A673 (cell line): ENCODE data around the gene TMEM203. TPM values are rescaled to one million over a fixed set of nuclear protein-coding genes. Genes with fewer than 3 reads are reported as not detected.

Experiments used
- BruUV-seq: library from RNA; stranded (reverse); fragments of 400-500 nt; replicated peaks from 2 replicates; lab custom pipeline; 2021; lab: Mats Ljungman, UMichigan
- CTCF ChIA-PET: fragments of 300-600 bp; sonication (Branson Sonifier 250); formaldehyde crosslinking; loops from one replicate; lab custom pipeline; 2022; ENCODE audit warnings: antibody characterized with exemption; lab: Charles Lee
- POLR2A ChIA-PET: fragments of 300-600 bp; sonication (Branson Sonifier 250); formaldehyde crosslinking; loops from one replicate; lab custom pipeline; 2022; ENCODE audit warnings: antibody characterized with exemption; ENCODE audit not compliant: low non-redundant PET; lab: Charles Lee
- DNase-seq: peaks from one replicate; pipeline ENCODE4 v3.0.0-alpha.2; 2015; ENCODE audit warnings: low spot score
- H3K27ac ChIP-seq: fragments of 200-600 bp; sonication (generic); 2 replicates; pipeline ENCODE4 v1.5.1; 2016; ENCODE audit warnings: mixed run types, low read depth, mild to moderate bottlenecking, mixed read lengths, antibody characterized with exemption, low read length; ENCODE audit not compliant: poor library complexity, severe bottlenecking
- H3K27me3 ChIP-seq: fragments of 200-600 bp; sonication (generic); replicated peaks from 2 replicates; pipeline ENCODE4 v1.6.1; 2017; ENCODE audit warnings: mixed run types, low read depth, mild to moderate bottlenecking, mixed read lengths, antibody characterized with exemption, low read length; ENCODE audit not compliant: insufficient read depth, poor library complexity
- H3K36me3 ChIP-seq: fragments of 200-600 bp; sonication (generic); 2 replicates; pipeline ENCODE4 v1.6.1; 2016; ENCODE audit warnings: mixed run types, mild to moderate bottlenecking, mixed read lengths, antibody characterized with exemption, low read length; ENCODE audit not compliant: insufficient read depth, poor library complexity, severe bottlenecking
- H3K4me1 ChIP-seq: fragments of 200-600 bp; sonication (generic); 2 replicates; pipeline ENCODE4 v1.6.1; 2017; ENCODE audit warnings: mixed run types, mild to moderate bottlenecking, mixed read lengths, antibody characterized with exemption, low read length; ENCODE audit not compliant: insufficient read depth, poor library complexity, severe bottlenecking
- H3K4me3 ChIP-seq: fragments of 200-600 bp; sonication (generic); 2 replicates; pipeline ENCODE4 v1.5.1; 2016; ENCODE audit warnings: low read depth, mixed run types, mild to moderate bottlenecking, mixed read lengths, low read length; ENCODE audit not compliant: poor library complexity, severe bottlenecking
- H3K9me3 ChIP-seq: fragments of 200-600 bp; sonication (generic); 2 replicates; pipeline ENCODE4 v1.6.1; 2016; ENCODE audit warnings: mixed run types, low read depth, mild to moderate bottlenecking, mixed read lengths, antibody characterized with exemption, low read length; ENCODE audit not compliant: poor library complexity, severe bottlenecking
- CTCF ChIP-seq: fragments of 300-800, 200-600 bp; sonication (generic); conservative IDR thresholded peaks from 2 replicates; pipeline ENCODE4 v1.5.1; 2017; ENCODE audit warnings: low read depth, mild to moderate bottlenecking, antibody characterized with exemption, low read length, moderate library complexity, mixed read lengths
- EZH2 ChIP-seq: fragments of 200-600 bp; sonication (generic); IDR thresholded peaks from 2 replicates; pipeline ENCODE4 v1.6.1; 2017; ENCODE audit warnings: borderline replicate concordance, low read depth, mild to moderate bottlenecking, mixed read lengths, antibody characterized with exemption, low read length; ENCODE audit not compliant: poor library complexity, severe bottlenecking
- intact Hi-C: fragments of 100-400 bp; cut with micrococcal nuclease; formaldehyde crosslinking; loops from one replicate; pipeline ENCODE4 v1.10.0; 2022; ENCODE audit not compliant: unreplicated experiment
- total RNA-seq: library from RNA; stranded (reverse); gene quantifications from 2 replicates; pipeline ENCODE4 v1.2.3, GENCODE V29; 2021

Gene TMEM203
- total RNA-seq, 1 experiment from 2014 or later = 37.5 TPM

- POLR2A ChIA-PET = no interaction called here
- no peak for DNase-seq
- BruUV-seq = no TSS peak
- Histone ChIP-seq H3K36me3 (no peaks in the 10 kb centered on the region), H3K4me1 (peaks cover 1% of the 10 kb centered on the region), H3K9me3 (no peaks in the 10 kb centered on the region), H3K27ac (no peak within 1 kb of the TSS), H3K4me3 (peak within 1 kb of the TSS; percentile 32), H3K27me3 (peaks cover 64% of the 10 kb centered on the region)
- TF ChIP-seq EZH2 (peak; percentile 0), CTCF (no peak)
- CTCF ChIA-PET = no interaction called here
- intact Hi-C loops = no loop called here
Measured at GRCh38 chr9:137169896-137170358, 35.5 kb downstream of the TMEM203 start, which contains the start of gene LRRC26. Gene LRRC26, minus strand, starts transcription at chr9:137170051. Its CDS starts 108 bp downstream, at chr9:137169943.

- DNase-seq = peak; percentile 69
- no peak overlapping the region for H3K27ac ChIP-seq
- peak overlapping the region; percentile 32 for H3K4me3 ChIP-seq
- TF ChIP-seq CTCF (no peak), EZH2 (peak; percentile 78)
- BruUV-seq = no TSS peak
- ChIA-PET POLR2A (no interaction called here), CTCF (interaction anchor here (0.7 kb wide), 1 partner anchor 58 kb away, joined by 3 read pairs; the partner anchor contains the start of gene RNF224)
- no peaks in the 10 kb centered on the region for H3K4me1 ChIP-seq
- intact Hi-C loops = no loop called here
- no peaks in the 10 kb centered on the region for H3K9me3 ChIP-seq
- H3K27me3 ChIP-seq = peaks cover 72% of the 10 kb centered on the region
- no peaks in the 10 kb centered on the region for H3K36me3 ChIP-seq
Measured at GRCh38 chr9:137168904-137169856, 36.3 kb downstream of the TMEM203 start.

- ChIA-PET POLR2A (no interaction called here), CTCF (interaction anchor here (0.7 kb wide), 1 partner anchor 59 kb away, joined by 3 read pairs; the partner anchor contains the start of gene RNF224)
- Histone ChIP-seq H3K4me1 (no peaks in the 10 kb centered on the region), H3K36me3 (no peaks in the 10 kb centered on the region), H3K9me3 (no peaks in the 10 kb centered on the region), H3K27ac (no peak overlapping the region), H3K27me3 (peaks cover 77% of the 10 kb centered on the region), H3K4me3 (peak overlapping the region; percentile 32)
- intact Hi-C loops = no loop called here
- DNase-seq = no peak
- TF ChIP-seq EZH2 = peak; percentile 57
- TF ChIP-seq CTCF = no peak
- no TSS peak for BruUV-seq
Measured at GRCh38 chr9:137168573-137168903, 36.9 kb downstream of the TMEM203 start.
